Prostate gland (tissue), 2 donors: Measurements from ENCODE around the gene CAMKK2.
"Not testable (repeated sequence)": the region's sequence is repeated elsewhere in the genome, so short reads cannot be mapped to it uniquely, and the experiment has no call there.

Experiments used
- POLR2AphosphoS5 ChIP-seq: sonication (generic); formaldehyde crosslinking; IDR thresholded peaks from one replicate; pipeline ENCODE4 v1.6.1; 2017; ENCODE audit warnings: antibody characterized with exemption
- TF ChIP-seq, protein P1 (sequence below), 4 experiments: fragments of 200-600 bp in 2 of 4; fragments of 450-650 bp in 2 of 4; sonication (generic) in 2 of 4; IDR thresholded peaks; 1 replicate in 3 of 4; 2 replicates in 1 of 4; pipeline ENCODE4 v1.5.1; 2016 to 2019; ENCODE audit warnings: antibody characterized with exemption in 4 of 4, mild to moderate bottlenecking in 2 of 4, moderate library complexity in 2 of 4

DNA sequence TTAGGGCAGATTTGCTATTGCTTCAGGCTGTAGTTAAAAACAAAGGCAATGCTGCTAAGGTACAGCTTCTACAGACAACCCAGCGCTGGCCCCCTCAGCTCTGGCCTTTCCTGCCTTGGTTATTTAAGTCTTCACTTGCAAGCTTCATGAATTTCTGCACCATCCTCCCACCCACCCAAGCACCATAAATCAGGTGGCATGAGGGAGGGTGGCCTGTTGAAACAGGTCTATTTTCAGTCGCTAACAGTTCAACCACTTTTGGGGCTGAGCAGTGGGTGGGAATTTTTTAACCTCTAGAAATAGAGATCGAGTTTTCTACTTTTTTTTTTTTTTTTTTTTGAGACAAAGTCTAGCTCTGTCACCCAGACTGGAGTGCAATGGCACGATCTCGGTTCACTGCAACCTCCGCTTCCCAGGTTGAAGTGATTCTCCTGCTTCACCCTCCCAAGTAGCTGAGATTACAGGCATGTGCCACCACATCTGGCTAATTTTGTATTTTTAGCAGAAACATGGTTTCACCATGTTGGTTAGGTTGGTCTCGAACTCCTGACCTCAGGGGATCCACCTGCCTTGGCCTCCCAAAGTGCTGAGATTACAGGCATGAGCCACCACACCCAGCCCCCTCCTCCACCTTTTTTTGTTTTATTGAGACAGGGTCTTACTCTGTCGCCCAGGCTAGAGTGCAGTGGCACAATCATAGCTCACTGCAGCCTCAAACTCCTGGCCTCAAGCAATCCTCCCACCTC lies 38.6 kb downstream of the CAMKK2 start:
- TF ChIP-seq, protein P1, sequence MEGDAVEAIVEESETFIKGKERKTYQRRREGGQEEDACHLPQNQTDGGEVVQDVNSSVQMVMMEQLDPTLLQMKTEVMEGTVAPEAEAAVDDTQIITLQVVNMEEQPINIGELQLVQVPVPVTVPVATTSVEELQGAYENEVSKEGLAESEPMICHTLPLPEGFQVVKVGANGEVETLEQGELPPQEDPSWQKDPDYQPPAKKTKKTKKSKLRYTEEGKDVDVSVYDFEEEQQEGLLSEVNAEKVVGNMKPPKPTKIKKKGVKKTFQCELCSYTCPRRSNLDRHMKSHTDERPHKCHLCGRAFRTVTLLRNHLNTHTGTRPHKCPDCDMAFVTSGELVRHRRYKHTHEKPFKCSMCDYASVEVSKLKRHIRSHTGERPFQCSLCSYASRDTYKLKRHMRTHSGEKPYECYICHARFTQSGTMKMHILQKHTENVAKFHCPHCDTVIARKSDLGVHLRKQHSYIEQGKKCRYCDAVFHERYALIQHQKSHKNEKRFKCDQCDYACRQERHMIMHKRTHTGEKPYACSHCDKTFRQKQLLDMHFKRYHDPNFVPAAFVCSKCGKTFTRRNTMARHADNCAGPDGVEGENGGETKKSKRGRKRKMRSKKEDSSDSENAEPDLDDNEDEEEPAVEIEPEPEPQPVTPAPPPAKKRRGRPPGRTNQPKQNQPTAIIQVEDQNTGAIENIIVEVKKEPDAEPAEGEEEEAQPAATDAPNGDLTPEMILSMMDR (IDR thresholded peaks at IDR 0.05), result not testable (repeated sequence)
- TF ChIP-seq POLR2AphosphoS5, result not testable (repeated sequence)
